SU-DHL-6 (cell line): Measurements from ENCODE around the gene RANBP3.

ENCODE experiments used
- CTCF ChIP-seq: fragments of 200-600 bp; sonication (generic); IDR thresholded peaks from one replicate; pipeline ENCODE4 v1.5.1; 2017; ENCODE audit warnings: antibody characterized with exemption, mild to moderate bottlenecking, low read length, moderate library complexity; ENCODE audit not compliant: insufficient read depth, poor library complexity, severe bottlenecking
- EZH2phosphoT487 ChIP-seq: fragments of 200-600 bp; sonication (generic), shearing (Covaris generic); conservative IDR thresholded peaks from 2 replicates; pipeline ENCODE4 v1.6.1; 2018; ENCODE audit warnings: mild to moderate bottlenecking, antibody characterized with exemption, low read length, moderate library complexity, mixed read lengths

DNA sequence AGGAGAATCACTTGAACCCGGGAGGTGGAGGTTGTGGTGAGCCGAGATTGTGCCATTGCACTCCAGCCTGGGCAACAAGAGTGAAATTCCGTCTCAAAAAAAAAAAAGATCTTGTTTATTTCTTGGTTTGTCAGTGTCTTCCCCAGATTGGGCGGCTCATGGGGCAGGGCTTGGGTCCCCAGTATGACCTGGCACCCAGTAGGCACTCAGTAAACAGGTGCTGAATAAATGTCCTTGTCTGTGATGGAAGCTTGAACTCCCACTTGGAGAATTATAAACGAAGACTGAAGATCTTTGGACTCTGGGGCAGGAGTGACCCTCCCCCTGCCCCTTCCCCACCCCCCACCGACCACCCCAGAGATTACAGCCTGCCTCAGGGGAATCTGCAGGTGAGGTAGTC is 97.7 kb downstream of the RANBP3 start:
- no peak for TF ChIP-seq CTCF
- TF ChIP-seq EZH2phosphoT487: no peak
